H9 (cell line): ENCODE results near the gene ZNF396. TPM values are rescaled to one million over a fixed set of nuclear protein-coding genes. Genes with fewer than 3 reads are reported as not detected.

Experiments used
- DNase-seq: peaks from one replicate; pipeline ENCODE4 v3.0.0-alpha.2; 2017
- H2AFZ ChIP-seq: one replicate; pipeline ENCODE4 v1.6.1; 2013; ENCODE audit warnings: mild to moderate bottlenecking, low read length, control low read depth, moderate library complexity
- H2AK5ac ChIP-seq: 2 replicates; pipeline ENCODE4 v1.6.1; 2013; ENCODE audit warnings: low read length, control low read depth, mixed read lengths; ENCODE audit not compliant: insufficient read length
- H2BK120ac ChIP-seq: one replicate; pipeline ENCODE4 v1.6.1; 2013; ENCODE audit warnings: low read depth, mild to moderate bottlenecking, low read length, control low read depth, inconsistent platforms; ENCODE audit not compliant: poor library complexity, severe bottlenecking
- H2BK12ac ChIP-seq: 2 replicates; pipeline ENCODE4 v1.6.1; 2013; ENCODE audit warnings: low read length, control low read depth, mixed read lengths, low read depth; ENCODE audit not compliant: insufficient read length
- H2BK15ac ChIP-seq: 2 replicates; pipeline ENCODE4 v1.6.1; 2013; ENCODE audit warnings: low read depth, low read length, control low read depth
- H2BK20ac ChIP-seq: one replicate; pipeline ENCODE4 v1.6.1; 2013; ENCODE audit warnings: low read depth, mild to moderate bottlenecking, low read length, control low read depth, inconsistent platforms; ENCODE audit not compliant: poor library complexity, severe bottlenecking
- H2BK5ac ChIP-seq: 2 replicates; pipeline ENCODE4 v1.6.1; 2013; ENCODE audit warnings: low read length, control low read depth, mixed read lengths; ENCODE audit not compliant: insufficient read length
- H3K14ac ChIP-seq: 2 replicates; pipeline ENCODE4 v1.6.1; 2013; ENCODE audit warnings: low read length, control low read depth; ENCODE audit not compliant: insufficient read depth
- H3K18ac ChIP-seq: 2 replicates; pipeline ENCODE4 v1.6.1; 2013; ENCODE audit warnings: low read depth, mild to moderate bottlenecking, mixed read lengths, low read length, control low read depth; ENCODE audit not compliant: insufficient read length
- H3K23ac ChIP-seq: 2 replicates; pipeline ENCODE4 v1.6.1; 2013; ENCODE audit warnings: low read length, control low read depth, mixed read lengths, low read depth; ENCODE audit not compliant: insufficient read length
- H3K23me2 ChIP-seq: 2 replicates; pipeline ENCODE4 v1.6.1; 2013; ENCODE audit warnings: low read depth, mild to moderate bottlenecking, mixed read lengths, low read length, control low read depth; ENCODE audit not compliant: insufficient read length, poor library complexity, severe bottlenecking
- H3K27ac ChIP-seq: 2 replicates; pipeline ENCODE4 v1.5.1; 2013; ENCODE audit warnings: low read length, control low read depth, mixed read lengths, low read depth; ENCODE audit not compliant: insufficient read length
- H3K27me3 ChIP-seq: 2 replicates; pipeline ENCODE4 v1.6.1; 2013; ENCODE audit warnings: low read length, control low read depth, inconsistent platforms; ENCODE audit not compliant: insufficient read depth
- H3K4ac ChIP-seq: 2 replicates; pipeline ENCODE4 v1.6.1; 2013; ENCODE audit warnings: low read depth, mild to moderate bottlenecking, control low read depth, inconsistent platforms, low read length, moderate library complexity
- H3K4me1 ChIP-seq: 2 replicates; pipeline ENCODE4 v1.6.1; 2013; ENCODE audit warnings: low read length, control low read depth, inconsistent platforms; ENCODE audit not compliant: insufficient read depth
- H3K4me2 ChIP-seq: 2 replicates; pipeline ENCODE4 v1.6.1; 2013; ENCODE audit warnings: low read length, control low read depth, mixed read lengths; ENCODE audit not compliant: insufficient read length, insufficient read depth
- H3K56ac ChIP-seq: 2 replicates; pipeline ENCODE4 v1.6.1; 2013; ENCODE audit warnings: low read depth, mild to moderate bottlenecking, mixed read lengths, low read length, control low read depth; ENCODE audit not compliant: insufficient read length
- H3K79me1 ChIP-seq: 2 replicates; pipeline ENCODE4 v1.6.1; 2013; ENCODE audit warnings: low read depth, mild to moderate bottlenecking, moderate library complexity, low read length, control low read depth, inconsistent platforms; ENCODE audit not compliant: insufficient read depth, poor library complexity, severe bottlenecking
- H3K79me2 ChIP-seq: 2 replicates; pipeline ENCODE4 v1.6.1; 2013; ENCODE audit warnings: low read length, control low read depth, inconsistent platforms; ENCODE audit not compliant: insufficient read depth
- H3K9ac ChIP-seq: 2 replicates; pipeline ENCODE4 v1.6.1; 2013; ENCODE audit warnings: low read length, control low read depth, mixed read lengths; ENCODE audit not compliant: insufficient read length; ENCODE audit errors: extremely low read depth
- H3K9me3 ChIP-seq: one replicate; pipeline ENCODE4 v1.6.1; 2013; ENCODE audit warnings: low read depth, low read length, inconsistent platforms; ENCODE audit not compliant: control insufficient read depth
- H3T11ph ChIP-seq: one replicate; pipeline ENCODE4 v1.6.1; 2013; ENCODE audit warnings: mild to moderate bottlenecking, low read length, control low read depth, inconsistent platforms
- H4K20me1 ChIP-seq: one replicate; pipeline ENCODE4 v1.6.1; 2013; ENCODE audit not compliant: control insufficient read depth, insufficient read length, insufficient read depth
- H4K5ac ChIP-seq: 2 replicates; pipeline ENCODE4 v1.6.1; 2013; ENCODE audit warnings: low read depth, mild to moderate bottlenecking, mixed read lengths, low read length, control low read depth; ENCODE audit not compliant: insufficient read length
- H4K8ac ChIP-seq: replicated peaks from 2 replicates; pipeline ENCODE4 v1.6.1; 2013; ENCODE audit warnings: low read length, control low read depth, mixed read lengths, low read depth; ENCODE audit not compliant: insufficient read length
- H4K91ac ChIP-seq: 2 replicates; pipeline ENCODE4 v1.6.1; 2013; ENCODE audit warnings: low read depth, mild to moderate bottlenecking, moderate library complexity, mixed read lengths, low read length, control low read depth; ENCODE audit not compliant: insufficient read length
- H3K27ac Mint-ChIP-seq, 3 experiments: 2 replicates in 2 of 3; 3 replicates in 1 of 3; pipeline ENCODE4 v1.8.0; 2020 to 2021; ENCODE audit warnings: mixed read lengths in 3 of 3, mild to moderate bottlenecking in 1 of 3, moderate library complexity in 1 of 3
- H3K27me3 Mint-ChIP-seq: 2 replicates; pipeline ENCODE4 v1.8.0; 2021; ENCODE audit warnings: low read depth, mild to moderate bottlenecking, moderate library complexity, mixed read lengths
- H3K36me3 Mint-ChIP-seq, 3 experiments: 2 replicates in 2 of 3; 3 replicates in 1 of 3; pipeline ENCODE4 v1.8.0; 2020 to 2021; ENCODE audit warnings: low read depth in 3 of 3, mixed read lengths in 3 of 3; ENCODE audit not compliant: insufficient read depth in 1 of 3
- H3K4me1 Mint-ChIP-seq, 2 experiments: 2 replicates each; pipeline ENCODE4 v1.8.0; 2020; ENCODE audit warnings: mixed read lengths in 2 of 2
- H3K4me3 Mint-ChIP-seq, 2 experiments: 2 replicates in 1 of 2; 3 replicates in 1 of 2; pipeline ENCODE4 v1.8.0; 2020 to 2021; ENCODE audit warnings: mild to moderate bottlenecking in 2 of 2, mixed read lengths in 2 of 2, moderate library complexity in 1 of 2
- H3K9me3 Mint-ChIP-seq, 2 experiments: 2 replicates in 1 of 2; 3 replicates in 1 of 2; pipeline ENCODE4 v1.8.0; 2020; ENCODE audit warnings: mild to moderate bottlenecking in 2 of 2, mixed read lengths in 2 of 2, moderate library complexity in 1 of 2
- CTCF ChIP-seq: fragments of 200-600 bp; sonication (generic); conservative IDR thresholded peaks from 3 replicates; pipeline ENCODE4 v1.8.0; 2021; ENCODE audit warnings: antibody characterized with exemption, mild to moderate bottlenecking
- WGBS: extraction: QIAGEN DNeasy Blood & Tissue Kit; methylation state at CpG from one replicate; pipeline ENCODE4 v1.1.7; 2013; ENCODE audit warnings: missing lambda C conversion rate, low lambda C conversion rate, mixed read lengths; ENCODE audit not compliant: insufficient read length; ENCODE audit errors: extremely low coverage; 5-methylcytosine and 5-hydroxymethylcytosine counted together
- total RNA-seq: library from RNA; stranded (reverse); gene quantifications from 2 replicates; pipeline ENCODE4 v1.2.1, GENCODE V29; 2021

ZNF396 gene
- total RNA-seq, 1 experiment from 2014 or later, result 1.2 TPM

GRCh38 chr18:35415511-35416073 lies 38.5 kb upstream of the ZNF396 start:
- Mint-ChIP-seq H3K9me3 (peaks cover 17 to 19% of the 10 kb centered on the region in 2 experiments), H3K27me3 (peaks cover 1% of the 10 kb centered on the region; the same call in 1 of the 2 replicates), H3K36me3 (peaks cover 0 to 19% (median 8%) of the 10 kb centered on the region in 3 experiments; a peak in 4 of 7 replicates), H3K4me3 (no peak overlapping the region), H3K4me1 (peaks cover 4 to 7% of the 10 kb centered on the region in 2 experiments; a peak in 2 of 4 replicates), H3K27ac (no peak overlapping the region)
- Histone ChIP-seq H2BK20ac (no peak overlapping the region), H3K9ac (no peak overlapping the region), H3K27me3 (no peaks in the 10 kb centered on the region), H4K5ac (no peak overlapping the region), H2BK12ac (no peak overlapping the region), H3K23me2 (no peaks in the 10 kb centered on the region), H3K79me1 (no peaks in the 10 kb centered on the region), H2BK120ac (no peak overlapping the region), H2AFZ (no peak overlapping the region), H3K18ac (no peak overlapping the region), H3K4me1 (no peaks in the 10 kb centered on the region), H3K4ac (no peak overlapping the region), H4K8ac (no peak overlapping the region), H2AK5ac (no peak overlapping the region), H3K27ac (no peak overlapping the region), H3K23ac (no peak overlapping the region), H3T11ph (no peak overlapping the region), H3K79me2 (no peaks in the 10 kb centered on the region), H3K14ac (no peak overlapping the region), H3K4me2 (no peak overlapping the region), H3K56ac (no peak overlapping the region), H4K20me1 (no peaks in the 10 kb centered on the region), H3K9me3 (no peaks in the 10 kb centered on the region), H2BK5ac (no peak overlapping the region), H4K91ac (no peak overlapping the region), H2BK15ac (no peak overlapping the region)
- WGBS, result no CpG with 5 or more reads among the region's 5 CpGs
- no peak for DNase-seq
- no peak for TF ChIP-seq CTCF
